Measurements from ENCODE around the gene MAL. TPM values are rescaled to one million over a fixed set of nuclear protein-coding genes. Genes with fewer than 3 reads are reported as not detected.

MAL gene
- total RNA-seq, 1 donor from 2014 or later = 272 TPM

GRCh38 chr2:95053543-95053942 lies 28.0 kb downstream of the MAL start:
- no peak for DNase-seq (ENCODE audit: low spot score)
- Mint-ChIP-seq H3K27ac (peak overlapping the region; percentile 86), H3K36me3 (ENCODE audit: low read depth) (peaks cover 57% of the 10 kb centered on the region)

DNA sequence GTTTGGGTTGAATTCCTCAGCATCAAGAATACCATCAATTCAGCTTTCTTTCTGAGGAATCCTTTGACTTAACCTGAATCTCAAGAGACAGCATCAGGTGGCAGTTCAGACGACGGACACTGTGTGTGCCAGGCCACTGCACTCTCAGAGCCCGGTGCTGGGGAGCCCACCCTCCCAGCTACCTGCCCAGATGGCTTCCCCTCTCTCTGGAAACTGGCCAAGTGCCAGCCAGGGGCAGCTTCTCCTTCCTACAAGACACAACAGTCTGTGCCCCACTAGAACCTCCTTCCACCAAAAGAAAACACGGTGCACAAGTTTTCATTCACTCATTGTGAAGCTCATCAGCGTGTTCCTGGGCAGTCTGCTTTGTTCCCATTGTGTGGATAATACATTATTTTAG lies 28.5 kb downstream of the MAL start:
- H3K4me1 Mint-ChIP-seq (ENCODE audit: low read depth) = peaks cover 76% of the 10 kb centered on the region
- H3K27ac Mint-ChIP-seq = peak overlapping the region; percentile 23
- intact Hi-C loops (cut with micrococcal nuclease) = no loop called here
- no peaks in the 10 kb centered on the region for H3K9me3 Mint-ChIP-seq
- H3K4me3 Mint-ChIP-seq = no peak overlapping the region
- no peak for DNase-seq (ENCODE audit: low spot score)
- H3K36me3 Mint-ChIP-seq (ENCODE audit: low read depth) = peaks cover 53% of the 10 kb centered on the region
- H3K27me3 Mint-ChIP-seq (ENCODE audit: insufficient read depth) = no peaks in the 10 kb centered on the region

More at GRCh38 chr2:95053543-95053942, 28.0 kb downstream of the MAL start:
- Mint-ChIP-seq H3K4me1 (ENCODE audit: low read depth) (peaks cover 75% of the 10 kb centered on the region), H3K4me3 (peak overlapping the region; percentile 69), H3K9me3 (no peaks in the 10 kb centered on the region), H3K27me3 (ENCODE audit: insufficient read depth) (no peaks in the 10 kb centered on the region)
- intact Hi-C loops (cut with micrococcal nuclease) = no loop called here

DNA sequence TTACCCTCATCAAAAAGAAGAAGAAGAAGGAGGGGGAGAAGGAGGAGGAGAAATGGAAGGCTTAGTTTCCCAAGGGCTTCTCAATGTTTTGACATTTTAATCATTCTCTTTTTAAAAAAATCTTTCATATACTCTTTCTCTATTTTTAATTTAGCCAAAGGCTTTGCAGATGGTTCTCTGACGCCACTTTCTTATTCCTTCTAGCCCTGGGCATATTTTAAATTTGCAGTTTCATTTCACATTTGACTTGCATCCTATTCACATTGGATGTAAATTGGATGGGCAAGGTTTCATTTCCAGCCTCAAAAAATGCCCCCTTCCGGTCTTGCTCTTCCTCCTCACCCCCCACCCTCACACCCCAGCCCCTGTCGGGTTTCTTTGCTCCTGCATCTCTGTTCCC lies 29.8 kb downstream of the MAL start:
- intact Hi-C loops (cut with micrococcal nuclease) = loop anchor here (1.0 kb wide), 1 partner anchor 17 kb away; no protein-coding TSS in a partner anchor
- no peaks in the 10 kb centered on the region for H3K27me3 Mint-ChIP-seq (ENCODE audit: insufficient read depth)
- peak overlapping the region; percentile 87 for H3K27ac Mint-ChIP-seq
- peak overlapping the region; percentile 38 for H3K4me3 Mint-ChIP-seq
- no peaks in the 10 kb centered on the region for H3K9me3 Mint-ChIP-seq
- H3K36me3 Mint-ChIP-seq (ENCODE audit: low read depth) = peaks cover 46% of the 10 kb centered on the region
- peaks cover 69% of the 10 kb centered on the region for H3K4me1 Mint-ChIP-seq (ENCODE audit: low read depth)
- DNase-seq (ENCODE audit: low spot score) = no peak

DNA sequence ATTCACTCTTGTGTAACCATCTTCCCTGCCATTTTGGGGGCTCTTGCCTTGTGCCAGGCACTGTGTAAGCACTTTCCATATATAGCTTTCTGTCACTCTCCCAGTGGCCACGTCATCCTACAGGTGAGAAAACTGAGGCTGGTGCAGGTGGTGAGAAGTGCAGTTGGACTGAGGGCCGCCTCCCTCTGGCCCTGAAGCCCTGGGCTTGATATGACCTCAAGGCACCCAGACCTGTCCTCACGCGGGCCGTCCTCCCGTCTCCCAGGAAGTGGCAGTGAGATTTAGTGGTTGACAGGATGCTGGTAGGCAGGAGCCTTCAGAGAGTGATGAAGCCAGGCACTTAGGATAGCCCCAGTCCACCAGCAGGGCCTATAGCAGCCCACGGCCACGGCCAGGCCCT lies 30.5 kb downstream of the MAL start:
- peaks cover 68% of the 10 kb centered on the region for H3K4me1 Mint-ChIP-seq (ENCODE audit: low read depth)
- no peak for DNase-seq (ENCODE audit: low spot score)
- no peaks in the 10 kb centered on the region for H3K9me3 Mint-ChIP-seq
- intact Hi-C loops (cut with micrococcal nuclease) = no loop called here
- peak overlapping the region; percentile 31 for H3K4me3 Mint-ChIP-seq
- H3K27me3 Mint-ChIP-seq (ENCODE audit: insufficient read depth) = no peaks in the 10 kb centered on the region
- H3K27ac Mint-ChIP-seq = peak overlapping the region; percentile 79
- H3K36me3 Mint-ChIP-seq (ENCODE audit: low read depth) = peaks cover 41% of the 10 kb centered on the region

GRCh38 chr2:95056461-95057459 lies 31.3 kb downstream of the MAL start:
- peaks cover 34% of the 10 kb centered on the region for H3K36me3 Mint-ChIP-seq (ENCODE audit: low read depth)
- peaks cover 67% of the 10 kb centered on the region for H3K4me1 Mint-ChIP-seq (ENCODE audit: low read depth)
- H3K4me3 Mint-ChIP-seq = no peak overlapping the region
- no peaks in the 10 kb centered on the region for H3K9me3 Mint-ChIP-seq
- intact Hi-C loops (cut with micrococcal nuclease) = no loop called here
- no peaks in the 10 kb centered on the region for H3K27me3 Mint-ChIP-seq (ENCODE audit: insufficient read depth)
- no peak for DNase-seq (ENCODE audit: low spot score)
- H3K27ac Mint-ChIP-seq = no peak overlapping the region

DNA sequence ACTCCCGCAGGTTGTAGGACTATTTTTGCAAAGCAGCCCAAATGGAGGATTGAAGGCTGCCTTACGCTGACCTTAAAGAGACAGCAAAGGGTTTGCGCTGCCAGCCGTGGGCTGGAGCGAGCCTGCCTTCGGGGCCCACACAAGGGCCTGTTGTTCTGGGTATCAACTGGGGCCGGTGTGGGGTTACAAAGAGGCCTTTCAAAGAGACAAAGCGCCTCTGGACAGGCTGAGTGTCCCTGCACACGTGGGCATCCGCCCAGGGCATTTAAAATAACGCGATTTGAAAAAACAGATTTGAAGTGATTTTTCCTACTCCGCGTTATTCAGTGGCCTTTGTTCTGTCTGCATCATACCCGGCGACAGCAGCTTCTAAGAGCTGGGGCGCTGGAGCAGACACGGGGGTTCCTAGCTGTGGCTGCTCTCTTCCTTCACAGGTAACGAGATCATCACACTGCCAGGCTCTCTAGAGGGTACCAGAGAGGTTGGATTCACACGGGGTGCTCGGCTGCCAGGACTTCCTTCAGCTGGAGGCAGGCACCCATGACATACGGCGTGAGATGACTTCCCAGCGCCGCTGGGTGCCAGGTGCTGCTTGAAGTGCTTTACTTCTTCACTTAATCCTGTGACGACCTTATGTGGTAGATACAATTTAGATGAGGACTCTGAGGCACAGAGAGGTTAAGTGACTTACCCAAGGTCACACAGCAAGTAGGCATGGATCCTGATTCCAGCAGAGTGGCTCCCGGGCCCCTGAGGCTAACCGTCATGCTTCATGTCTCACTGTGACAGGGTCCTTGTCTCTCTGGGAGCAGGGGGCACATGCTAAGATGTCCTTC lies 32.2 kb downstream of the MAL start:
- Mint-ChIP-seq H3K9me3 (no peaks in the 10 kb centered on the region), H3K4me1 (ENCODE audit: low read depth) (peaks cover 66% of the 10 kb centered on the region), H3K4me3 (no peak overlapping the region), H3K36me3 (ENCODE audit: low read depth) (peaks cover 26% of the 10 kb centered on the region), H3K27ac (peak overlapping the region; percentile 76), H3K27me3 (ENCODE audit: insufficient read depth) (no peaks in the 10 kb centered on the region)
- no peak for DNase-seq (ENCODE audit: low spot score)
- intact Hi-C loops (cut with micrococcal nuclease) = no loop called here

DNA sequence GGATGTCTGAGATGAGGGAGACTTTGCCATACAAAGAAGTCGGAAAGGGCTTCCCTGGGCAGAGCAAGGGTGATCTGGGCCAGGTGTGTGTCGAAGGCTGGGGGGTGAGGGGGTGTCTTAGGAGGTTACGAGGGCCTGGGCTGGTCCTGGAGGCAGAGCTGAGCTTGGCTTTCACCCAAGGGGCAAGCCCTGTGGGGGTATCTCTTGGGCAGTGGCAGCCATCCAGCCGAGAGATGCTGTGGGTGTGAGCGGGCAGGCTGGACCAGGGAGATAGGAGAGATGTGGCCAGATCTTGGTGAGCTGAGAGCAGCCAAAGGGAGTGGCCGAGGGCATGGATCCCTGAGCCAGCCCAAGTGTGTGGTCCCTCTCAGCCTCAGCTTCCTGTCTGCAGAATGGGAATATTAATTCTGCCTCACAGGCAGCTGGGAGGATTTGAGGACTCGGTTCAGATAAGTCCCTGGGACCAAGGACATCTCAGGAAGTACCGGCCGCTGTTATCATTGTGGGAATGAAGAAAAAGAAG lies 33.0 kb downstream of the MAL start:
- Mint-ChIP-seq H3K36me3 (ENCODE audit: low read depth) (peaks cover 19% of the 10 kb centered on the region), H3K27me3 (ENCODE audit: insufficient read depth) (no peaks in the 10 kb centered on the region), H3K27ac (peak overlapping the region; percentile 76), H3K9me3 (no peaks in the 10 kb centered on the region), H3K4me1 (ENCODE audit: low read depth) (peaks cover 66% of the 10 kb centered on the region), H3K4me3 (no peak overlapping the region)
- intact Hi-C loops (cut with micrococcal nuclease) = no loop called here
- no peak for DNase-seq (ENCODE audit: low spot score)

DNA sequence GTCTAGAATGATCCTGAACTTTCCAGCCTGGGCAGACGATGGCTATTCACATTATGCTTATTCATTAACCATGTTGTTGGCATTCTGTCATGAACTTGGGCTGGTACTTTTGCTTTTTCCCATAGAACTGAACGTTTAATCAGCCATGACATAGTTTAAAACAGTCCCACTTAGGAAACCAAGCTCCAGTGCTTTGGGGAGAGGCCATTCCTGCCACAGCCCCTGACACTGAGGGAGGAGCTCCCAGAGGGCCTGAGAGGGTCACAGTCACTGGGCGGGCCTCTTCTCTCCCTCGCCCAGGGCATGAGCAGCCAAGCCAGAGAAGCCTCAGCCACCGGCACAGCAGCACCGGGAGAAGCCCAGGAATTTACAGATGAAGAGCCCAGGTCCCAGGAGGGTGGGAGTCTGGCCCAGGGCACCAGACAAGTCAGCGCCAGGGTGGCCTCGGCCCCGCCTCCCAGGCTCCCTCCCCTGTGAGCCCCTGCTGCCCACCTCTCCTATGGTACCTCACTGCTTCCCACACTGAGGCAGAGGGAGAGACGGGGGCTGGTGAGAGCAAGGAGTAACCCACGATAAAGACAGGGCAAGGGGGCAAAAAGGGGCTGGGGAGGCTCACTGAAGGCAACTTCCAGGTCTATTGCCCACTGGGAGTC lies 33.6 kb downstream of the MAL start:
- H3K27ac Mint-ChIP-seq = no peak overlapping the region
- intact Hi-C loops (cut with micrococcal nuclease) = no loop called here

DNA sequence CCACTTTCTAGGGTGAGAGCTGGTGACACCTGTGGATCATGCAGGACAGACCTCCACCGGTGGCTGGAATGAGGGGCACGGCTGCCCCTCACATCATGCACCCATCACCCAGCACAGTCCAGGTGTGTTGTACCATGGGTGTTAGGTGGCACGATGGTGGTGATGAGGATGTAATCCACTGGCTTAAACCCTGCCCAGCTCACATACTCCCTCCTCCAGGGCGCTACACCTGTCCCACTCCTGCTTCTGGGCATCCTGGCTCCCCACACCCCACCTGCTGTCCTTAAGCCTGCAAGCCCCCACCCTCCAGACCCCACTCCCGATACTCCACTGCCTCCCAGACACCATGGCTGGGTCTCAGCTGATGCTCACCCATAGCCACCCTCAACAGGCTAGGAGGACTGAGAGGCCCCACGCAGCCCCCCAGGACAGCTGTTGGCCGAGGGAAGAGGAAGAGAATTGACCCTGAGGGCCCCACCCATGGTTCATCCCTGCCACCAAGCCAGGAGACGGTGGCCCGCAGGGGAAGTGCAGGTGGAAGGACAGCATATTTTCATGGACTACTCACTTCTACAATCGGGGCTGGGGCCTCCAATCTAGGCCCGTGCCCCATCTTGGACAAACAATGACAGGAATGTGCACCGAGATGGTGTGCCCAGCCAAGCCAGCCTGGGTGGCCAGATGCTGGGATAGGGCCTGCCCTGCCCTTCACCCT lies 34.3 kb downstream of the MAL start:
- Mint-ChIP-seq H3K27me3 (ENCODE audit: insufficient read depth) (no peaks in the 10 kb centered on the region), H3K4me1 (ENCODE audit: low read depth) (peaks cover 61% of the 10 kb centered on the region), H3K9me3 (no peaks in the 10 kb centered on the region), H3K36me3 (ENCODE audit: low read depth) (peaks cover 9% of the 10 kb centered on the region), H3K27ac (no peak overlapping the region), H3K4me3 (no peak overlapping the region)
- intact Hi-C loops (cut with micrococcal nuclease) = no loop called here
- no peak for DNase-seq (ENCODE audit: low spot score)

More for the DNA sequence above, 33.6 kb downstream of the MAL start:
- Mint-ChIP-seq H3K9me3 (no peaks in the 10 kb centered on the region), H3K36me3 (ENCODE audit: low read depth) (peaks cover 13% of the 10 kb centered on the region), H3K4me1 (ENCODE audit: low read depth) (peaks cover 66% of the 10 kb centered on the region), H3K27me3 (ENCODE audit: insufficient read depth) (no peaks in the 10 kb centered on the region), H3K4me3 (no peak overlapping the region)
- DNase-seq (ENCODE audit: low spot score) = no peak

DNA sequence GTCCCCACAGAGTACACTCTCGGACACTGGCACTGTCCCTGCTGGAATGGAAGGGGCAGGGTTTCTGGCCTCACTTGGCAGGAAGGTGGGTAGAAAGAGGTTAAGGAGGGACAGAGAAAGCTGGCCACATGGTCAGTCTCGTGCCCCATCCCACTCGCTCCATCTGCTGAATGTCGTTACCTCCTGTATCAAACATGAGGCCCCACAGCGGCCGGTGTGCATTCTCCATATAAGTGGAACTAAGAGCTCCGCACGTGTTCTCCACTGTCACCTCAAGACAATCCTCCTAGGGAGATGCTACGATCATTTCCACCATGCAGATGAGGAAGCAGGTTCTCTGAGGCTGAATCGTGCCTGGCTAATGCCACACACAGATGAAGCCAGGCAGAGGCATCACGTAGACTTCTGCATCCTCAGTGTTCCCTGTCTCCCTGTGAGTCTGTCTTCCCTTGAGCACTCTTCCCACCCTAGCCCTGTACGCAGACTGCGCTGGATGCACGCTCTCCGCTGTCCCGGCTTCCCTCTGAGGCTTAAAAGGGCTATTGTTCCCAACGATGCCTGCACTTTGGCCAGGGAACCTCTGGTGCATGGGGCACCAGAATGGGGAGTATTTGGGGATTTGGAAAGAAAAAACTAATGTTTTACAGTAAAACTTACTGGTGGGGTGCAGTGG lies 35.1 kb downstream of the MAL start:
- no peaks in the 10 kb centered on the region for H3K27me3 Mint-ChIP-seq (ENCODE audit: insufficient read depth)

GRCh38 chr2:95061119-95061512 lies 35.6 kb downstream of the MAL start:
- Mint-ChIP-seq H3K27me3 (ENCODE audit: insufficient read depth) (no peaks in the 10 kb centered on the region), H3K4me3 (peak overlapping the region; percentile 26), H3K27ac (peak overlapping the region; percentile 88), H3K4me1 (ENCODE audit: low read depth) (peaks cover 48% of the 10 kb centered on the region), H3K36me3 (ENCODE audit: low read depth) (peaks cover 1% of the 10 kb centered on the region), H3K9me3 (no peaks in the 10 kb centered on the region)
- no peak for DNase-seq (ENCODE audit: low spot score)
- intact Hi-C loops (cut with micrococcal nuclease) = no loop called here

More for the DNA sequence above, 35.1 kb downstream of the MAL start:
- no peak for DNase-seq (ENCODE audit: low spot score)
- H3K36me3 Mint-ChIP-seq (ENCODE audit: low read depth) = peaks cover 6% of the 10 kb centered on the region
- H3K9me3 Mint-ChIP-seq = no peaks in the 10 kb centered on the region
- no peak overlapping the region for H3K4me3 Mint-ChIP-seq
- H3K4me1 Mint-ChIP-seq (ENCODE audit: low read depth) = peaks cover 53% of the 10 kb centered on the region
- peak overlapping the region; percentile 30 for H3K27ac Mint-ChIP-seq
- intact Hi-C loops (cut with micrococcal nuclease) = no loop called here

Measured in activated T-helper 1 cell treated with anti-CD3 and anti-CD28 coated beads, Interleukin-12 subunit alpha, Interleukin-12 subunit beta, Interleukin-2, Interleukin-4 antibody, amounts not matched to agents 30 ng/mL and 10 ng/mL and 1 ng/mL, durations not matched to agents 14 hours and 24 hours and 36 hours (primary cell).